ENCODE data around the gene AK2.

Gene AK2

GRCh38 chr1:33021567-33022431 is 14.9 kb downstream of the AK2 start:
- DNase-seq = no peak

- DNase-seq = no peak
Measured at GRCh38 chr1:33018112-33018511, 18.6 kb downstream of the AK2 start.

- DNase-seq = no peak
Measured at GRCh38 chr1:33017175-33017574, 19.5 kb downstream of the AK2 start.

GRCh38 chr1:33015216-33015615 is 21.5 kb downstream of the AK2 start:
- no peak for DNase-seq

- no peak for DNase-seq
Measured at GRCh38 chr1:33014464-33015163, 22.1 kb downstream of the AK2 start.

GRCh38 chr1:33013791-33014190 is 22.9 kb downstream of the AK2 start:
- DNase-seq = no peak

GRCh38 chr1:33012165-33012564 is 24.5 kb downstream of the AK2 start:
- DNase-seq = no peak

GRCh38 chr1:33010932-33011731 is 25.6 kb downstream of the AK2 start:
- no peak for DNase-seq

GRCh38 chr1:33009561-33009960 is 27.1 kb downstream of the AK2 start:
- no peak for DNase-seq

GRCh38 chr1:33008051-33008914 is 28.4 kb downstream of the AK2 start:
- DNase-seq = peak in 1 of 3 experiments; percentile 78

- DNase-seq = peak in 2 of 3 experiments; percentile 37 to 69
Measured at GRCh38 chr1:33007190-33008050, 29.3 kb downstream of the AK2 start.

GRCh38 chr1:33005838-33006421 is 30.8 kb downstream of the AK2 start:
- DNase-seq = no peak

- DNase-seq = no peak
Measured at GRCh38 chr1:33005117-33005837, 31.4 kb downstream of the AK2 start.

- DNase-seq = no peak
Measured at GRCh38 chr1:33004613-33005012, 32.1 kb downstream of the AK2 start.

GRCh38 chr1:33003657-33004056 is 33.0 kb downstream of the AK2 start:
- DNase-seq = no peak

GRCh38 chr1:33002006-33002405 is 34.7 kb downstream of the AK2 start:
- no peak for DNase-seq

- DNase-seq = no peak
Measured at GRCh38 chr1:33001282-33001681, 35.4 kb downstream of the AK2 start.

- no peak for DNase-seq
Measured at GRCh38 chr1:33000427-33001026, 36.2 kb downstream of the AK2 start.

- no peak for DNase-seq
Measured at GRCh38 chr1:32998997-32999396, 37.7 kb downstream of the AK2 start.

- no peak for DNase-seq
Measured at GRCh38 chr1:32998064-32998463, 38.6 kb downstream of the AK2 start.

All from NCI-H1417 (cell line).